ENCODE data around the gene TMEM141.
"Not testable (repeated sequence)": the region's sequence is repeated elsewhere in the genome, so short reads cannot be mapped to it uniquely, and the experiment has no call there.

Gene TMEM141

GRCh38 chr9:136793086-136793946, 2.2 kb downstream of the TMEM141 start:
- in situ Hi-C loops (cut with HindIII; ENCODE audit: low sequenced_read_pairs) = no loop called here

DNA sequence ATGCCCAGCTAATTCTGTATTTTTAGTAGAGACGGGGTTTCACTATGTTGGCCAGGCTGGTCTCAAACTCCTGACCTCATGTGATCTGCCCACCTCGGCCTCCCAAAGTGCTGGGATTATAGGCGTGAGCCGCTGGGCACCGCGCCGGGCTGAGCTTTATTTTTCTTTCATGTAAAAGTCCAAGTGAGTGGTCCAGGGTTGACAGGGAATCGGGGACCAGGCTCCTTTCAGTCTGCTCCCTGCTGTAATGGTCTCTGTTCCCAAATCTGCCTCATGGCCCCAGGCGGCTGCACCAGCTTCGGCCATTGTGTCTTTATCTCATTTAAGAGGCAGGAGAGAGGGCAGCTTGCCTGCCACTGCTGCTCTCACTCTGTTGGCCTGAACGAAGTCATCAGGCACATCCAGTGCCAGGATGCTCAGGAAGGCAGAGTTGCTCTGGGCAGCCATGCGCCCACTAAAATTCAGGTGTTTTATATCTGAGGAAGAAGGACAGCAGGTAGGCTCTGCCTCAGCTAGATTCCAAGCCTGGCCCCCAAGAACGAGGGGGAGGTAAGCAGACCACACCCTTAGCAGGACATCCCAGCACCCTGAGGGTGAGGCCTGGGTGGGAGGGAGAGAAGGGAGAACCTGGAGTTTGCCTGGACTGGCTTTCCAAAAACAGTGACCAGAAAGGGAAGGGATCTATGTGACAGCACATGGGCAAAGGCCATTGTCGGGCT, 3.3 kb downstream of the TMEM141 start:
- in situ Hi-C loops (cut with HindIII; ENCODE audit: low sequenced_read_pairs) = no loop called here

GRCh38 chr9:136795000-136795348, 3.8 kb downstream of the TMEM141 start:
- in situ Hi-C loops (cut with HindIII; ENCODE audit: low sequenced_read_pairs) = no loop called here

- in situ Hi-C loops (cut with HindIII; ENCODE audit: low sequenced_read_pairs) = no loop called here
These were observed 5.2 kb downstream of the TMEM141 start, which contains the start of gene CCDC183 for GRCh38 chr9:136796238-136796774. TSS of gene CCDC183 (plus strand) at chr9:136796338. CDS start at chr9:136796398, 60 bp downstream.

DNA sequence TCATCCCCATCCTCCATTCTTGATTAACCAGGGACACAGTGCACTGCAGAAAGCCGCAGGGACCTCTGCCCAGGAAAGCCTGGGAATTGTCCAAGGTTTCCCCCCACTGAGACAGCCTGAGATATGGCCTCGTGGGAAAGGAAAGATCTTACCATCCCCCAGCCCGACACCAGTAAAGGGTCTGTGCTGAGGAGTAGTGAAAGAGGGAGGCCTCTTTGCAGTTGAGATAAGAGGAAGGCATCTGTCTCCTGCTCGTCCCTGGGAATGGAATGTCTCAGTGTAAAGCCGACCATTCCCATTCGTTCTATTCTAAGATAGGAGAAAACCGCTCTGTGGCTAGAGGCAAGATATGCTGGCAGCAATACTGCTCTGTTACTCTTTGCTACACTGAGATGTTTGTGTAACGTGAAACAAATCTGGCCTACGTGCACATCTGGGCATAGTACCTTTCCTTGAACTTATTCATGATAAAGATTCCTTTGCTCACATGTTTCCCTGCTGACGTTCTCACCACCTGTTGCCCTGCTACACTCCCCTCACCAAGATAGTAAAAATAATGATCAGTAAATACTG, 5.7 kb downstream of the TMEM141 start:
- in situ Hi-C loops (cut with HindIII; ENCODE audit: low sequenced_read_pairs) = not testable (repeated sequence)

DNA sequence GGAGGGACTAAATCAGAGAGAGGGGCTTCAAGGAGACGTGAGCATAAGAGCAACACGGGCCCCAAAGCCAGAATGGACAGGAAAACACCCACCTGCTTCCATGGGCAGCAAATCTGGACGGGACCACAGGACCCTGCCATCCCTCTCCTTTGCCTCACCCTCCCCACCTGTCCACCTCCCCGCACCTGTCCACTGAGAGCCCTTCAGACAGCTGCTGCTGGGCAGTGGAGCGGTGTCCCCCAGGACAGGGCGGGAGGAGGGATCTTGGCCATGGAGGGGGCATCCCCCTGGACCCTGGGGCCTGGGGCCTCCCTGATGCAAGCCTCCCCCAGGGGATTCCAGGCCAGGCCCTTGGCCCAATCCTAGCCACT, 7.5 kb downstream of the TMEM141 start:
- in situ Hi-C loops (cut with HindIII; ENCODE audit: low sequenced_read_pairs) = no loop called here

DNA sequence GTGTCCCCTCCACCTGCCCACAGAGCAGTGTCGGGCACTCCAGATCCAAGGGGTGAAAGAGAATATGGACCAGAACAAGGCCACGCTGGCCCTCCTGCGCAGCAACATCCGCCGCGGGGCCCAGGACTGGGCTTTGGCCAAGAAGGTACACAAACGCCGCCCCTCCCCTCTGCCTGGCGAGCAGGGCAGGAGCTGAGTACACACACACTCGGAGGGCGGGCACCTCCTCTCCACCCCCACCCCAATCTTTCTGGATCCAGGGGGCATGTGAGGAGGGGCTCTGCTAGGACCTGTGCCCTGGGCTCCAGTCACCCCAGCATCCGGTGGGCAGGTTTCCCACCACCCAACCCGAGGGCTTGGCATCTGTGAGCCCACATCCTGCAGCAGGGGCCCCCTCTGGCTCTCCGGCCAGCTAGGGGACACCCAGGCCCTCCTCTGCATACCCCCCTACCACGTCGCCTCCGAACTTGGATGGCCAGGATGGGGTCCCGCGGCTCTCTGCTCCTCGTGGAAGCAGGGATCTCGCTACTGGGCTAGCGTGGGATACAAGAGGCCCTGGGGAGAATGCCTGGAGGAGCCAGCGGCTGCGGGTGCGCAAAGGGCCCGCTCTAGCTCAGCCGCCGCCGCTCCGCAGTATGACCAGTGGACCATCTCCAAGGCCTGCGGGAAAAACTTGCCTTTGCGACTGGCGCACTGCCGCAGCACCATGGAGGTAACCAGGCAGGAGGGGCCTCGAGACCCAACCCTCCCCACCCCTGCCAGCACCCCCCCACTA, 8.1 kb downstream of the TMEM141 start:
- in situ Hi-C loops (cut with HindIII; ENCODE audit: low sequenced_read_pairs) = no loop called here

DNA sequence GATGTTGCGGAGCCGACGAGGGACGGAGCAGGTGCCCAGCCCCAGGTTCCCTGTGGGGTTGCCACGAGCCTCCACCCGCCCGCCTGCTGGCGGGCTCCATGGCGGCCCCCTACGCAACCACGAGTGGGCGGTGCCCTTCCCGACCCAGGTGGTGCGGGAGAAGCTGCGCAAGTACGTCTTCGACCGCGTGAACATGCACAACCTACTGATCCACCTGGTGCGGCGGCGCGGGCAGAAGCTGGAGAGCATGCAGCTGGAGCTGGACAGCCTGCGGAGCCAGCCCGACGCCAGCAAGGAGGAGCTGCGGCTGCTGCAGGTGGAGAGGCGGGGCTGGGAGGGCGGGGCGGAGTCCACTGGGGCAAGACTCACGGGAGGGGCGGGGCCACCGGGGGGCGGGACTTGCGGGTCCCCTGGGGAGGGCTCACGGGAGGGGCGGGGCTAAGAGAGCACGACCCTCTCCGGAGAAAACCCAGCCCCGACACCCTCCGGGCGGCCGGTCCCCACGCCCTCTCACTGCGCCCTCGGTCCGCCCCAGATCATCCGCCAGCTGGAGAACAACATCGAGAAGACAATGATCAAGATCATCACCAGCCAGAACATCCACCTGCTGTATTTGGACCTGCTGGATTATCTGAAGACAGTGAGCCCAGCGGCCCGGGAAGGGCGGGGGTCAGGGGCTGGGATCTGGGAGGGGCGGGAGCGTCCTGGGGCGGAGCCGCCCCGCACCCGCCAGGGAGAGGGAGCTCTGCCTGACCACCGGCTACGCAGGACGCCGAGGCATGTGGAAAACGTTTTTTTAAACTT, 8.9 kb downstream of the TMEM141 start:
- in situ Hi-C loops (cut with HindIII; ENCODE audit: low sequenced_read_pairs) = loop anchor here (25.0 kb wide), 2 partner anchors 237 to 362 kb away; partner anchors contain the start of genes ABCA2, FUT7, LRRC26 and NPDC1

GRCh38 chr9:136802321-136802720, 11.2 kb downstream of the TMEM141 start:
- in situ Hi-C loops (cut with HindIII; ENCODE audit: low sequenced_read_pairs) = loop anchor here (25.0 kb wide), 2 partner anchors 235 to 360 kb away; partner anchors contain the start of genes ABCA2, FUT7, LRRC26 and NPDC1

DNA sequence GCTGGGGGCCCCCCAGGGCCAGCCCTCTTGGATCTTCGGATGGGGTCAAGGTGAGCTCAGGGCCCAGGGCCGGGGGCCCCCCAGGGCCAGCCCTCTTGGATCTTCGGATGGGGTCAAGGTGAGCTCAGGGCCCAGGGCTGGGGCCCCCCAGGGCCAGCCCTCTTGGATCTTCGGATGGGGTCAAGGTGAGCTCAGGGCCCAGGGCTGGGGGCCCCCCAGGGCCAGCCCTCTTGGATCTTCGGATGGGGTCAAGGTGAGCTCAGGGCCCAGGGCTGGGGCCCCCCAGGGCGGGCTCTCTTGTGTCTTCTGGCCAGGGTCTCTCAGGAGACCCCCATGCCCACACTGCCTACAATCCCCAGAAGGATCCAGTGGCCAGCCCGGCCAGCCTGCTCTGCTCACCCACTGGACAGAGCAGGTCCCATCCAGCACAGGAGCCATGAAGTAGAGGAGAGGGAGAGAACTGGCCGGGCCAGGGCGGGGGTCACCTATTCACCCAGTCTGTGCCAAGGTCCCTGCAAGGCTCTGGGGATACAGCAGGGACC, 11.9 kb downstream of the TMEM141 start:
- in situ Hi-C loops (cut with HindIII; ENCODE audit: low sequenced_read_pairs) = loop anchor here (25.0 kb wide), 2 partner anchors 234 to 359 kb away; partner anchors contain the start of genes ABCA2, FUT7, LRRC26 and NPDC1

GRCh38 chr9:136803551-136804508, 12.7 kb downstream of the TMEM141 start:
- in situ Hi-C loops (cut with HindIII; ENCODE audit: low sequenced_read_pairs) = loop anchor here (25.0 kb wide), 2 partner anchors 233 to 358 kb away; partner anchors contain the start of genes ABCA2, FUT7, LRRC26 and NPDC1

- in situ Hi-C loops (cut with HindIII; ENCODE audit: low sequenced_read_pairs) = loop anchor here (25.0 kb wide), 2 partner anchors 233 to 358 kb away; partner anchors contain the start of genes ABCA2, FUT7, LRRC26 and NPDC1
These were observed 13.5 kb downstream of the TMEM141 start for GRCh38 chr9:136804509-136805206.

DNA sequence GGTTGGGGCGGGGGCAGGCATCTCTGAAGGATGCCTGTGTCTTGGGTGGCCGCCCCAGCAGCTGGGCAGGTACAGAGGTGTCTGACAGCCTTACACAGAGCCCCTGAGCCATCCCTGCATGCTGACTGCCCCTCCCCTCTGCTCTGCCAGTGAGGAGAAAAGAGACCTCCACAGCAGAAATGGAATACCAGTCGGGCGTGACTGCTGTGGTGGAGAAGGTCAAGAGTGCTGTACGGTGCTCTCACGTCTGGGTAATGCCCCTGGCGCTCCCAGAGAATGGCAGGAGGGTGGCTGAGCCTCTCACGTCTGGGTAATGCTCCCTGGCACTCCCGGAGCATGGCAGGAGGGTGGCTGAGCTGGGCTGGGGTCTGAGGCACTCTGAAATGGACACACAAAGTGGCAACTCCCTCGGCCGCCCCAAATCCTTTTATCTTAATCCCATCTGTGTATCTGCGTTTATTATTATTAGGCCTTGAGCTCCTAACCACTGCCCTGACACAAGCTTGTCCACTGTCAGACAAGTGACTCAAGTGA, 14.1 kb downstream of the TMEM141 start:
- in situ Hi-C loops (cut with HindIII; ENCODE audit: low sequenced_read_pairs) = loop anchor here (25.0 kb wide), 2 partner anchors 232 to 357 kb away; partner anchors contain the start of genes ABCA2, FUT7, LRRC26 and NPDC1

DNA sequence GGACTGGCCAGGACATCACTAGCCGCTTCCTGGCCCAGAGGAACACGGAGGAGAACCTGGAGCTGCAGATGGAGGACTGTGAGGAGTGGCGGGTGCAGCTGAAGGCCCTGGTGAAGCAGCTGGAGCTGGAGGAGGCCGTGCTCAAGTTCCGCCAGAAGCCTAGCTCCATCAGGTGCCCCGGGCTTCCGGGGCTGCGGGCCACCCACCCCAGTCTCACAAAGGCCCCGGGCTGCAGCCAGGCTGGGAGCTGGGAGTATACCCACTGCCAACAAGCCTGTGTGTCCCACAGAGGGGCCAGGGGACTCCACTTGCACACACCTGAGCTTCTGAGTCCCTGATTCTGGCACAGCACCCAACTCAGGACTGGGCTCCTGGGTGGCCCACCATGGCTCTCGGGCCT, 14.9 kb downstream of the TMEM141 start:
- in situ Hi-C loops (cut with HindIII; ENCODE audit: low sequenced_read_pairs) = loop anchor here (25.0 kb wide), 2 partner anchors 231 to 356 kb away; partner anchors contain the start of genes ABCA2, FUT7, LRRC26 and NPDC1

- in situ Hi-C loops (cut with HindIII; ENCODE audit: low sequenced_read_pairs) = loop anchor here (25.0 kb wide), 2 partner anchors 231 to 356 kb away; partner anchors contain the start of genes ABCA2, FUT7, LRRC26 and NPDC1
These were observed 15.6 kb downstream of the TMEM141 start for GRCh38 chr9:136806631-136807201.

Measured in DLD1 (cell line).